GM12878 (cell line): Measurements from ENCODE around the gene HUS1B. TPM values are rescaled to one million over a fixed set of nuclear protein-coding genes. Genes with fewer than 3 reads are reported as not detected.

Source experiments
- ATAC-seq: fragments of 200-7000 bp; cut with Tn5 transposase; 3 replicates; pipeline ENCODE4 v1.9.1; 2020; ENCODE audit warnings: mild to moderate bottlenecking, moderate library complexity
- BruUV-seq: library from RNA; stranded (reverse); fragments of 400-500 nt; replicated peaks from 2 replicates; lab custom pipeline; 2021; lab: Mats Ljungman, UMichigan
- CTCF ChIA-PET: fragments of 300-600 bp; sonication (Branson Sonifier 250); formaldehyde crosslinking; extraction: SDS; loops from one replicate; lab custom pipeline; 2021; ENCODE audit warnings: inconsistent platforms; lab: Yijun Ruan, JAX
- POLR2A ChIA-PET: fragments of 350-600 bp; formaldehyde crosslinking; extraction: SDS; loops from one replicate; lab custom pipeline; 2021; ENCODE audit warnings: inconsistent platforms; lab: Charles Lee
- RAD21 ChIA-PET: fragments of 300-600 bp; sonication (Branson Sonifier 250); formaldehyde crosslinking; loops from one replicate; lab custom pipeline; 2023; ENCODE audit warnings: antibody characterized with exemption; ENCODE audit not compliant: unreplicated experiment; lab: Charles Lee
- SMC1A ChIA-PET: fragments of 300-600 bp; sonication (Branson Sonifier 250); formaldehyde crosslinking; loops from one replicate; lab custom pipeline; 2023; ENCODE audit not compliant: unreplicated experiment, uncharacterized antibody; lab: Charles Lee
- DNase-seq: peaks from one replicate; pipeline ENCODE4 v3.0.0-alpha.2; 2011; ENCODE audit warnings: low read depth, low spot score
- FAIRE-seq: peaks from 3 replicates; lab custom pipeline; 2011; peaks lifted over from hg19 to GRCh38; lab: Jason Lieb, UNC
- H2AFZ ChIP-seq: 2 replicates; pipeline ENCODE4 v1.6.0; 2011; ENCODE audit warnings: low read depth, low read length, control low read depth; ENCODE audit not compliant: control insufficient read depth
- H3K27ac ChIP-seq: 2 replicates; pipeline ENCODE4 v1.5.1; 2011; ENCODE audit warnings: control low read depth; ENCODE audit not compliant: control insufficient read depth, insufficient read depth
- H3K27me3 ChIP-seq, 2 experiments: replicated peaks in 1 of 2; 2 replicates each; pipeline versions ENCODE4 v1.6.0 to v1.6.1; 2011; ENCODE audit warnings: low read length in 1 of 2; ENCODE audit not compliant: control insufficient read depth in 2 of 2, insufficient read depth in 2 of 2
- H3K36me3 ChIP-seq, 2 experiments: 2 replicates each; pipeline ENCODE4 v1.5.1; 2011; ENCODE audit warnings: low read length in 1 of 2; ENCODE audit not compliant: control insufficient read depth in 2 of 2, insufficient read depth in 2 of 2
- H3K4me1 ChIP-seq: 2 replicates; pipeline ENCODE4 v1.6.1; 2011; ENCODE audit warnings: mild to moderate bottlenecking, low read length, moderate library complexity, mixed read lengths; ENCODE audit not compliant: control insufficient read depth, insufficient read depth
- H3K4me2 ChIP-seq: 2 replicates; pipeline ENCODE4 v1.6.0; 2011; ENCODE audit warnings: control low read depth; ENCODE audit not compliant: control insufficient read depth, insufficient read depth
- H3K4me3 ChIP-seq: fragments of 200-600 bp; sonication (generic); 2 replicates; pipeline ENCODE4 v1.5.1; 2016
- H3K79me2 ChIP-seq: 2 replicates; pipeline ENCODE4 v1.6.0; 2011; ENCODE audit warnings: low read length; ENCODE audit not compliant: control insufficient read depth, insufficient read depth
- H3K9ac ChIP-seq: 2 replicates; pipeline ENCODE4 v1.8.0; 2011; ENCODE audit warnings: low read length, control low read depth, mixed read lengths; ENCODE audit not compliant: control insufficient read depth, insufficient read depth
- H3K9me3 ChIP-seq: replicated peaks from 3 replicates; pipeline ENCODE4 v1.5.1; 2011; ENCODE audit warnings: mild to moderate bottlenecking, low read length; ENCODE audit not compliant: control insufficient read depth, insufficient read depth
- H4K20me1 ChIP-seq: 2 replicates; pipeline ENCODE4 v1.6.0; 2011; ENCODE audit not compliant: control insufficient read depth, insufficient read depth
- ASH2L ChIP-seq: fragments of 300-600, 200-600 bp; sonication (generic); IDR thresholded peaks from 2 replicates; pipeline ENCODE4 v1.6.1; 2017; ENCODE audit warnings: low read depth, mild to moderate bottlenecking, borderline replicate concordance
- CBFB ChIP-seq: IDR thresholded peaks from 2 replicates; pipeline ENCODE4 v1.6.1; 2016; ENCODE audit warnings: antibody characterized with exemption, low read depth
- CUX1 ChIP-seq: IDR thresholded peaks from 2 replicates; pipeline ENCODE4 v1.6.1; 2012; ENCODE audit warnings: improper control_type of control experiment, low read depth, low read length; ENCODE audit not compliant: insufficient replicate concordance
- E4F1 ChIP-seq: fragments of 450-650 bp; IDR thresholded peaks from 2 replicates; pipeline ENCODE4 v1.6.1; 2018; ENCODE audit warnings: borderline replicate concordance, mild to moderate bottlenecking; ENCODE audit not compliant: partially characterized antibody
- FOXK2 ChIP-seq: fragments of 450-650 bp; IDR thresholded peaks from 2 replicates; pipeline ENCODE4 v1.6.1; 2017; ENCODE audit warnings: mild to moderate bottlenecking, moderate library complexity
- HDAC6 ChIP-seq: fragments of 200-600 bp; sonication (generic); IDR thresholded peaks from one replicate; pipeline ENCODE4 v1.8.0; 2017; ENCODE audit warnings: antibody characterized with exemption; ENCODE audit not compliant: unreplicated experiment
- KLF5 ChIP-seq: fragments of 450-650 bp; IDR thresholded peaks from 2 replicates; pipeline ENCODE4 v1.6.1; 2014; ENCODE audit warnings: mild to moderate bottlenecking; ENCODE audit not compliant: partially characterized antibody
- MTA3 ChIP-seq: IDR thresholded peaks from 2 replicates; pipeline ENCODE4 v1.6.1; 2012; ENCODE audit warnings: low read length, inconsistent platforms, borderline replicate concordance
- NRF1 ChIP-seq: conservative IDR thresholded peaks from 2 replicates; pipeline ENCODE4 v1.6.1; 2011; ENCODE audit warnings: mild to moderate bottlenecking, low read depth, low read length, improper control_type of control experiment
- RB1 ChIP-seq: fragments of 450-650 bp; formaldehyde crosslinking; IDR thresholded peaks from 2 replicates; pipeline ENCODE4 v1.6.1; 2017; ENCODE audit warnings: mild to moderate bottlenecking, borderline replicate concordance
- SKIL ChIP-seq: fragments of 450-650 bp; IDR thresholded peaks from 2 replicates; pipeline ENCODE4 v1.6.1; 2017; ENCODE audit warnings: mild to moderate bottlenecking, low read depth, inconsistent platforms; ENCODE audit not compliant: poor library complexity, severe bottlenecking
- SMAD5 ChIP-seq: IDR thresholded peaks from 2 replicates; pipeline ENCODE4 v1.6.1; 2016; ENCODE audit warnings: antibody characterized with exemption, low read depth
- SP1 ChIP-seq: IDR thresholded peaks from one replicate; pipeline ENCODE4 v1.6.1; 2011; ENCODE audit warnings: low read depth, low read length
- STAT3 ChIP-seq: IDR thresholded peaks from 2 replicates; pipeline ENCODE4 v1.6.1; 2011; ENCODE audit warnings: low read depth, low read length, improper control_type of control experiment
- TAF1 ChIP-seq: IDR thresholded peaks from 2 replicates; pipeline ENCODE4 v1.6.1; 2011; ENCODE audit warnings: mild to moderate bottlenecking, low read depth, low read length, borderline replicate concordance
- WGBS: methylation state at CpG from one replicate; pipeline ENCODE4 v1.1.6; 2016; ENCODE audit warnings: low lambda C conversion rate; ENCODE audit not compliant: insufficient replicate concordance, insufficient coverage; ENCODE audit errors: missing lambda C conversion rate; 5-methylcytosine and 5-hydroxymethylcytosine counted together
- in situ Hi-C: fragments of 300-500 bp; cut with MboI; formaldehyde crosslinking; loops from 9 replicates; pipeline ENCODE4 v1.14.3; 2018; ENCODE audit warnings: mixed read lengths
- intact Hi-C: fragments of 100-400 bp; cut with micrococcal nuclease; formaldehyde crosslinking; loops from one replicate; pipeline ENCODE4 v1.14.2; 2022; ENCODE audit not compliant: unreplicated experiment
- polyA plus RNA-seq, 11 experiments: library from polyadenylated mRNA; depleted of rRNA in 4 of 11; unstranded in 6 of 11; stranded (reverse) in 5 of 11; fragments of >200 nt; fragmentation: Nextera tagmentation in 4 of 11; fragmentation: Illumina TruSeq in 1 of 11; extraction: Ambion mirVana in 4 of 11; extraction: Trizol in 1 of 11; gene quantifications; 1 replicate in 1 of 11; 2 replicates in 10 of 11; pipeline versions ENCODE4 v1.2.1 to v1.2.3, GENCODE V29; 2011 to 2016; ENCODE audit warnings: inconsistent platforms in 2 of 11, missing spikeins in 2 of 11, low read depth in 1 of 11
- total RNA-seq, 4 experiments: library from RNA; depleted of rRNA in 3 of 4; stranded (reverse); fragments of >200 nt in 3 of 4; fragmentation: Illumina TruSeq in 1 of 4; extraction: Trizol in 1 of 4; gene quantifications; 2 replicates each; pipeline versions ENCODE4 v1.2.1 to v1.2.3, GENCODE V29; 2013 to 2021

Gene HUS1B
- total and polyA plus RNA-seq, 10 of the 15 experiments (the other 5 are each of a cell fraction or from before 2014, with no cell fraction given), result 0.11 to 1.3 (median 0.68) TPM; not detected in 3

- no peaks in the 10 kb centered on the region for H4K20me1 ChIP-seq
- in situ Hi-C loops, result no loop called here
- intact Hi-C loops, result no loop called here
- ChIA-PET RAD21 (no interaction called here), SMC1A (interaction anchor here (1.0 kb wide), 1 partner anchor 100 kb away, joined by 3 read pairs; no protein-coding TSS in a partner anchor), CTCF (no interaction called here), POLR2A (no interaction called here)
- H2AFZ ChIP-seq, result no peak overlapping the region
- peaks cover 3 to 4% of the 10 kb centered on the region in 2 experiments; a peak in 3 of 4 replicates for H3K36me3 ChIP-seq
- no peak overlapping the region for H3K9ac ChIP-seq
- WGBS, result 94% methylated on average over 9 of the region's 9 CpGs
- FAIRE-seq (no peak), ATAC-seq (no peak), DNase-seq (no peak)
- H3K4me3 ChIP-seq, result no peak overlapping the region
- H3K9me3 ChIP-seq, result no peaks in the 10 kb centered on the region
- BruUV-seq, result no TSS peak
- no peaks in the 10 kb centered on the region for H3K4me1 ChIP-seq
- no peak overlapping the region for H3K4me2 ChIP-seq
- H3K27me3 ChIP-seq, result no peaks in the 10 kb centered on the region
- no peak overlapping the region for H3K27ac ChIP-seq
- H3K79me2 ChIP-seq, result no peaks in the 10 kb centered on the region
- TF ChIP-seq FOXK2 (no peak), E4F1 (no peak), CBFB (no peak), RB1 (no peak), HDAC6 (no peak), SMAD5 (no peak), STAT3 (no peak), SP1 (no peak), TAF1 (no peak), MTA3 (no peak), NRF1 (no peak), ASH2L (no peak), SKIL (no peak), KLF5 (no peak), CUX1 (no peak)
Observed at GRCh38 chr6:621931-622330, 35.0 kb downstream of the HUS1B start.
